GM12878 (cell line): ENCODE data around the gene GPC5. TPM values are rescaled to one million over a fixed set of nuclear protein-coding genes. Genes with fewer than 3 reads are reported as not detected.

Source experiments
- ATAC-seq: fragments of 200-7000 bp; cut with Tn5 transposase; 3 replicates; pipeline ENCODE4 v1.9.1; 2020; ENCODE audit warnings: mild to moderate bottlenecking, moderate library complexity
- BruUV-seq: library from RNA; stranded (reverse); fragments of 400-500 nt; replicated peaks from 2 replicates; lab custom pipeline; 2021; lab: Mats Ljungman, UMichigan
- CTCF ChIA-PET: fragments of 300-600 bp; sonication (Branson Sonifier 250); formaldehyde crosslinking; extraction: SDS; loops from one replicate; lab custom pipeline; 2021; ENCODE audit warnings: inconsistent platforms; lab: Yijun Ruan, JAX
- POLR2A ChIA-PET: fragments of 350-600 bp; formaldehyde crosslinking; extraction: SDS; loops from one replicate; lab custom pipeline; 2021; ENCODE audit warnings: inconsistent platforms; lab: Charles Lee
- RAD21 ChIA-PET: fragments of 300-600 bp; sonication (Branson Sonifier 250); formaldehyde crosslinking; loops from one replicate; lab custom pipeline; 2023; ENCODE audit warnings: antibody characterized with exemption; ENCODE audit not compliant: unreplicated experiment; lab: Charles Lee
- SMC1A ChIA-PET: fragments of 300-600 bp; sonication (Branson Sonifier 250); formaldehyde crosslinking; loops from one replicate; lab custom pipeline; 2023; ENCODE audit not compliant: unreplicated experiment, uncharacterized antibody; lab: Charles Lee
- DNase-seq: peaks from one replicate; pipeline ENCODE4 v3.0.0-alpha.2; 2011; ENCODE audit warnings: low read depth, low spot score
- FAIRE-seq: peaks from 3 replicates; lab custom pipeline; 2011; peaks lifted over from hg19 to GRCh38; lab: Jason Lieb, UNC
- H2AFZ ChIP-seq: 2 replicates; pipeline ENCODE4 v1.6.0; 2011; ENCODE audit warnings: low read depth, low read length, control low read depth; ENCODE audit not compliant: control insufficient read depth
- H3K27ac ChIP-seq: 2 replicates; pipeline ENCODE4 v1.5.1; 2011; ENCODE audit warnings: control low read depth; ENCODE audit not compliant: control insufficient read depth, insufficient read depth
- H3K27me3 ChIP-seq, 2 experiments: replicated peaks in 1 of 2; 2 replicates each; pipeline versions ENCODE4 v1.6.0 to v1.6.1; 2011; ENCODE audit warnings: low read length in 1 of 2; ENCODE audit not compliant: control insufficient read depth in 2 of 2, insufficient read depth in 2 of 2
- H3K36me3 ChIP-seq, 2 experiments: 2 replicates each; pipeline ENCODE4 v1.5.1; 2011; ENCODE audit warnings: low read length in 1 of 2; ENCODE audit not compliant: control insufficient read depth in 2 of 2, insufficient read depth in 2 of 2
- H3K4me1 ChIP-seq: 2 replicates; pipeline ENCODE4 v1.6.1; 2011; ENCODE audit warnings: mild to moderate bottlenecking, low read length, moderate library complexity, mixed read lengths; ENCODE audit not compliant: control insufficient read depth, insufficient read depth
- H3K4me2 ChIP-seq: 2 replicates; pipeline ENCODE4 v1.6.0; 2011; ENCODE audit warnings: control low read depth; ENCODE audit not compliant: control insufficient read depth, insufficient read depth
- H3K4me3 ChIP-seq: fragments of 200-600 bp; sonication (generic); 2 replicates; pipeline ENCODE4 v1.5.1; 2016
- H3K79me2 ChIP-seq: 2 replicates; pipeline ENCODE4 v1.6.0; 2011; ENCODE audit warnings: low read length; ENCODE audit not compliant: control insufficient read depth, insufficient read depth
- H3K9ac ChIP-seq: 2 replicates; pipeline ENCODE4 v1.8.0; 2011; ENCODE audit warnings: low read length, control low read depth, mixed read lengths; ENCODE audit not compliant: control insufficient read depth, insufficient read depth
- H3K9me3 ChIP-seq: replicated peaks from 3 replicates; pipeline ENCODE4 v1.5.1; 2011; ENCODE audit warnings: mild to moderate bottlenecking, low read length; ENCODE audit not compliant: control insufficient read depth, insufficient read depth
- H4K20me1 ChIP-seq: 2 replicates; pipeline ENCODE4 v1.6.0; 2011; ENCODE audit not compliant: control insufficient read depth, insufficient read depth
- BCL11A ChIP-seq: IDR thresholded peaks from 2 replicates; pipeline ENCODE4 v1.6.1; 2011; ENCODE audit warnings: low read depth, low read length
- CBFB ChIP-seq: IDR thresholded peaks from 2 replicates; pipeline ENCODE4 v1.6.1; 2016; ENCODE audit warnings: antibody characterized with exemption, low read depth
- ESRRA ChIP-seq: IDR thresholded peaks from 2 replicates; pipeline ENCODE4 v1.6.1; 2012; ENCODE audit warnings: mild to moderate bottlenecking, low read length, improper control_type of control experiment
- KAT2A ChIP-seq: conservative IDR thresholded peaks from 2 replicates; pipeline ENCODE4 v1.6.1; 2011; ENCODE audit warnings: low read depth, low read length; ENCODE audit not compliant: control insufficient read depth
- SIN3A ChIP-seq: IDR thresholded peaks from 2 replicates; pipeline ENCODE4 v1.6.1; 2012; ENCODE audit warnings: low read depth, low read length, improper control_type of control experiment
- SMC3 ChIP-seq: IDR thresholded peaks from 2 replicates; pipeline ENCODE4 v1.6.1; 2011; ENCODE audit warnings: low read length, improper control_type of control experiment, borderline replicate concordance
- SP1 ChIP-seq: IDR thresholded peaks from one replicate; pipeline ENCODE4 v1.6.1; 2011; ENCODE audit warnings: low read depth, low read length
- SREBF2 ChIP-seq: IDR thresholded peaks from 2 replicates; pipeline ENCODE4 v1.6.1; 2012; ENCODE audit warnings: mild to moderate bottlenecking, low read length
- WGBS: methylation state at CpG from one replicate; pipeline ENCODE4 v1.1.6; 2016; ENCODE audit warnings: low lambda C conversion rate; ENCODE audit not compliant: insufficient replicate concordance, insufficient coverage; ENCODE audit errors: missing lambda C conversion rate; 5-methylcytosine and 5-hydroxymethylcytosine counted together
- in situ Hi-C: fragments of 300-500 bp; cut with MboI; formaldehyde crosslinking; loops from 9 replicates; pipeline ENCODE4 v1.14.3; 2018; ENCODE audit warnings: mixed read lengths
- intact Hi-C: fragments of 100-400 bp; cut with micrococcal nuclease; formaldehyde crosslinking; loops from one replicate; pipeline ENCODE4 v1.14.2; 2022; ENCODE audit not compliant: unreplicated experiment
- polyA plus RNA-seq, 11 experiments: library from polyadenylated mRNA; depleted of rRNA in 4 of 11; unstranded in 6 of 11; stranded (reverse) in 5 of 11; fragments of >200 nt; fragmentation: Nextera tagmentation in 4 of 11; fragmentation: Illumina TruSeq in 1 of 11; extraction: Ambion mirVana in 4 of 11; extraction: Trizol in 1 of 11; gene quantifications; 1 replicate in 1 of 11; 2 replicates in 10 of 11; pipeline versions ENCODE4 v1.2.1 to v1.2.3, GENCODE V29; 2011 to 2016; ENCODE audit warnings: inconsistent platforms in 2 of 11, missing spikeins in 2 of 11, low read depth in 1 of 11
- total RNA-seq, 4 experiments: library from RNA; depleted of rRNA in 3 of 4; stranded (reverse); fragments of >200 nt in 3 of 4; fragmentation: Illumina TruSeq in 1 of 4; extraction: Trizol in 1 of 4; gene quantifications; 2 replicates each; pipeline versions ENCODE4 v1.2.1 to v1.2.3, GENCODE V29; 2013 to 2021
- TF ChIP-seq, protein P1 (sequence below): fragments of 450-650 bp; IDR thresholded peaks from 2 replicates; pipeline ENCODE4 v1.6.1; 2017; ENCODE audit warnings: borderline replicate concordance
- TF ChIP-seq, protein P2 (sequence below): fragments of 450-650 bp; IDR thresholded peaks from 2 replicates; pipeline ENCODE4 v1.6.1; 2017; ENCODE audit warnings: low read depth, mild to moderate bottlenecking, moderate library complexity

GPC5 gene
- total and polyA plus RNA-seq, 10 of the 15 experiments (the other 5 are each of a cell fraction or from before 2014, with no cell fraction given), result 0.05 to 0.87 (median 0.44) TPM; not detected in 1

DNA sequence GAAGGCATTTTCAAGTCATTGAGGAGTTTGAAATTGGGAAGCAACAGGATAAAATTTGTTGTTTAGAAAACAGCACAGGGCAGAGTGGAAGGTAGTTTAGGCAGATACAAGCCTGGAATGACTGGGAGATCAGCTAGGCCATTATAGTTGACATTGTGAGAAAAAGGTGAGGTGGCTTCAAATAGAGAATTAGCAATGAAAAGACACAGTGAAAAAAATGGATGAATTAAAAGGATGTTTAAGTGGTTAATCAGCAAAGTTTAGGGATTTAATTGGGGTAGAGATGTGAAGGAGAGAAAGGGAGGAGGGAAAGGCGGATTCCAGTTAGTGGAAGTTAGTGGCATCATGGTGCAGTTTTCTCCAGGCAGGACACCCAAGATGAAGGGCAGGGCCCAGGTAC is 1257.7 kb downstream of the GPC5 start:
- no TSS peak for BruUV-seq
- ATAC-seq, result no peak

More for the DNA sequence above, 1257.7 kb downstream of the GPC5 start:
- intact Hi-C loops, result no loop called here
- TF ChIP-seq, protein P1, sequence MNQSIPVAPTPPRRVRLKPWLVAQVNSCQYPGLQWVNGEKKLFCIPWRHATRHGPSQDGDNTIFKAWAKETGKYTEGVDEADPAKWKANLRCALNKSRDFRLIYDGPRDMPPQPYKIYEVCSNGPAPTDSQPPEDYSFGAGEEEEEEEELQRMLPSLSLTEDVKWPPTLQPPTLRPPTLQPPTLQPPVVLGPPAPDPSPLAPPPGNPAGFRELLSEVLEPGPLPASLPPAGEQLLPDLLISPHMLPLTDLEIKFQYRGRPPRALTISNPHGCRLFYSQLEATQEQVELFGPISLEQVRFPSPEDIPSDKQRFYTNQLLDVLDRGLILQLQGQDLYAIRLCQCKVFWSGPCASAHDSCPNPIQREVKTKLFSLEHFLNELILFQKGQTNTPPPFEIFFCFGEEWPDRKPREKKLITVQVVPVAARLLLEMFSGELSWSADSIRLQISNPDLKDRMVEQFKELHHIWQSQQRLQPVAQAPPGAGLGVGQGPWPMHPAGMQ, result no peak
- TF ChIP-seq CBFB (no peak), ESRRA (no peak), SMC3 (no peak), SP1 (no peak), KAT2A (no peak), SREBF2 (no peak), BCL11A (no peak), SIN3A (no peak)
- TF ChIP-seq, protein P2, sequence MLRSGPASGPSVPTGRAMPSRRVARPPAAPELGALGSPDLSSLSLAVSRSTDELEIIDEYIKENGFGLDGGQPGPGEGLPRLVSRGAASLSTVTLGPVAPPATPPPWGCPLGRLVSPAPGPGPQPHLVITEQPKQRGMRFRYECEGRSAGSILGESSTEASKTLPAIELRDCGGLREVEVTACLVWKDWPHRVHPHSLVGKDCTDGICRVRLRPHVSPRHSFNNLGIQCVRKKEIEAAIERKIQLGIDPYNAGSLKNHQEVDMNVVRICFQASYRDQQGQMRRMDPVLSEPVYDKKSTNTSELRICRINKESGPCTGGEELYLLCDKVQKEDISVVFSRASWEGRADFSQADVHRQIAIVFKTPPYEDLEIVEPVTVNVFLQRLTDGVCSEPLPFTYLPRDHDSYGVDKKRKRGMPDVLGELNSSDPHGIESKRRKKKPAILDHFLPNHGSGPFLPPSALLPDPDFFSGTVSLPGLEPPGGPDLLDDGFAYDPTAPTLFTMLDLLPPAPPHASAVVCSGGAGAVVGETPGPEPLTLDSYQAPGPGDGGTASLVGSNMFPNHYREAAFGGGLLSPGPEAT, result no peak
- POLR2A ChIA-PET, result no interaction called here
- H3K79me2 ChIP-seq, result no peaks in the 10 kb centered on the region
- RAD21 ChIA-PET, result no interaction called here
- DNase-seq (no peak), FAIRE-seq (no peak)
- 0% methylated on average over 1 of the region's 1 CpG for WGBS
- H3K9ac ChIP-seq, result no peak overlapping the region
- in situ Hi-C loops, result no loop called here
- H3K27ac ChIP-seq, result no peak overlapping the region
- SMC1A ChIA-PET, result no interaction called here
- H2AFZ ChIP-seq, result no peak overlapping the region
- no peaks in the 10 kb centered on the region for H3K4me1 ChIP-seq
- no peaks in the 10 kb centered on the region for H3K27me3 ChIP-seq
- no peaks in the 10 kb centered on the region for H4K20me1 ChIP-seq
- H3K4me2 ChIP-seq, result no peak overlapping the region
- no peaks in the 10 kb centered on the region for H3K36me3 ChIP-seq
- no peak overlapping the region for H3K4me3 ChIP-seq
- H3K9me3 ChIP-seq, result no peaks in the 10 kb centered on the region
- CTCF ChIA-PET, result interaction anchor here (1.0 kb wide), 1 partner anchor 9 kb away, joined by 4 read pairs; no protein-coding TSS in a partner anchor
